Breast epithelium (tissue), 3 donors: ENCODE results near the gene SREBF1.

Source experiments
- POLR2A ChIP-seq: fragments of 450-650 bp; IDR thresholded peaks from one replicate; pipeline ENCODE4 v1.6.1; 2016; ENCODE audit warnings: antibody characterized with exemption, mild to moderate bottlenecking, moderate library complexity
- POLR2AphosphoS5 ChIP-seq, 3 donors: sonication (generic); formaldehyde crosslinking; IDR thresholded peaks; one replicate each; pipeline ENCODE4 v1.6.1; 2017; ENCODE audit warnings: antibody characterized with exemption in 3 of 3
- TF ChIP-seq, protein P1 (sequence below), 3 donors: fragments of 450-650 bp; IDR thresholded peaks; one replicate each; pipeline ENCODE4 v1.5.1; 2016 to 2017; ENCODE audit warnings: antibody characterized with exemption in 3 of 3, mild to moderate bottlenecking in 3 of 3, moderate library complexity in 3 of 3

GRCh38 chr17:17846645-17847044 lies 9.9 kb upstream of the SREBF1 start:
- TF ChIP-seq POLR2A (no peak), POLR2AphosphoS5 (IDR thresholded peaks at IDR 0.05) (no peak)
- TF ChIP-seq, protein P1, sequence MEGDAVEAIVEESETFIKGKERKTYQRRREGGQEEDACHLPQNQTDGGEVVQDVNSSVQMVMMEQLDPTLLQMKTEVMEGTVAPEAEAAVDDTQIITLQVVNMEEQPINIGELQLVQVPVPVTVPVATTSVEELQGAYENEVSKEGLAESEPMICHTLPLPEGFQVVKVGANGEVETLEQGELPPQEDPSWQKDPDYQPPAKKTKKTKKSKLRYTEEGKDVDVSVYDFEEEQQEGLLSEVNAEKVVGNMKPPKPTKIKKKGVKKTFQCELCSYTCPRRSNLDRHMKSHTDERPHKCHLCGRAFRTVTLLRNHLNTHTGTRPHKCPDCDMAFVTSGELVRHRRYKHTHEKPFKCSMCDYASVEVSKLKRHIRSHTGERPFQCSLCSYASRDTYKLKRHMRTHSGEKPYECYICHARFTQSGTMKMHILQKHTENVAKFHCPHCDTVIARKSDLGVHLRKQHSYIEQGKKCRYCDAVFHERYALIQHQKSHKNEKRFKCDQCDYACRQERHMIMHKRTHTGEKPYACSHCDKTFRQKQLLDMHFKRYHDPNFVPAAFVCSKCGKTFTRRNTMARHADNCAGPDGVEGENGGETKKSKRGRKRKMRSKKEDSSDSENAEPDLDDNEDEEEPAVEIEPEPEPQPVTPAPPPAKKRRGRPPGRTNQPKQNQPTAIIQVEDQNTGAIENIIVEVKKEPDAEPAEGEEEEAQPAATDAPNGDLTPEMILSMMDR (IDR thresholded peaks at IDR 0.05) = no peak
